GM12878 (cell line): ENCODE results near the gene PIAS1. TPM values are rescaled to one million over a fixed set of nuclear protein-coding genes. Genes with fewer than 3 reads are reported as not detected.

Experiments
- ATAC-seq: fragments of 200-7000 bp; cut with Tn5 transposase; 3 replicates; pipeline ENCODE4 v1.9.1; 2020; ENCODE audit warnings: mild to moderate bottlenecking, moderate library complexity
- BruUV-seq: library from RNA; stranded (reverse); fragments of 400-500 nt; replicated peaks from 2 replicates; lab custom pipeline; 2021; lab: Mats Ljungman, UMichigan
- CTCF ChIA-PET: fragments of 300-600 bp; sonication (Branson Sonifier 250); formaldehyde crosslinking; extraction: SDS; loops from one replicate; lab custom pipeline; 2021; ENCODE audit warnings: inconsistent platforms; lab: Yijun Ruan, JAX
- POLR2A ChIA-PET: fragments of 350-600 bp; formaldehyde crosslinking; extraction: SDS; loops from one replicate; lab custom pipeline; 2021; ENCODE audit warnings: inconsistent platforms; lab: Charles Lee
- RAD21 ChIA-PET: fragments of 300-600 bp; sonication (Branson Sonifier 250); formaldehyde crosslinking; loops from one replicate; lab custom pipeline; 2023; ENCODE audit warnings: antibody characterized with exemption; ENCODE audit not compliant: unreplicated experiment; lab: Charles Lee
- SMC1A ChIA-PET: fragments of 300-600 bp; sonication (Branson Sonifier 250); formaldehyde crosslinking; loops from one replicate; lab custom pipeline; 2023; ENCODE audit not compliant: unreplicated experiment, uncharacterized antibody; lab: Charles Lee
- DNase-seq: peaks from one replicate; pipeline ENCODE4 v3.0.0-alpha.2; 2011; ENCODE audit warnings: low read depth, low spot score
- FAIRE-seq: peaks from 3 replicates; lab custom pipeline; 2011; peaks lifted over from hg19 to GRCh38; lab: Jason Lieb, UNC
- H2AFZ ChIP-seq: 2 replicates; pipeline ENCODE4 v1.6.0; 2011; ENCODE audit warnings: low read depth, low read length, control low read depth; ENCODE audit not compliant: control insufficient read depth
- H3K27ac ChIP-seq: 2 replicates; pipeline ENCODE4 v1.5.1; 2011; ENCODE audit warnings: control low read depth; ENCODE audit not compliant: control insufficient read depth, insufficient read depth
- H3K27me3 ChIP-seq, 2 experiments: replicated peaks in 1 of 2; 2 replicates each; pipeline versions ENCODE4 v1.6.0 to v1.6.1; 2011; ENCODE audit warnings: low read length in 1 of 2; ENCODE audit not compliant: control insufficient read depth in 2 of 2, insufficient read depth in 2 of 2
- H3K36me3 ChIP-seq, 2 experiments: 2 replicates each; pipeline ENCODE4 v1.5.1; 2011; ENCODE audit warnings: low read length in 1 of 2; ENCODE audit not compliant: control insufficient read depth in 2 of 2, insufficient read depth in 2 of 2
- H3K4me1 ChIP-seq: 2 replicates; pipeline ENCODE4 v1.6.1; 2011; ENCODE audit warnings: mild to moderate bottlenecking, low read length, moderate library complexity, mixed read lengths; ENCODE audit not compliant: control insufficient read depth, insufficient read depth
- H3K4me2 ChIP-seq: 2 replicates; pipeline ENCODE4 v1.6.0; 2011; ENCODE audit warnings: control low read depth; ENCODE audit not compliant: control insufficient read depth, insufficient read depth
- H3K4me3 ChIP-seq: fragments of 200-600 bp; sonication (generic); 2 replicates; pipeline ENCODE4 v1.5.1; 2016
- H3K79me2 ChIP-seq: 2 replicates; pipeline ENCODE4 v1.6.0; 2011; ENCODE audit warnings: low read length; ENCODE audit not compliant: control insufficient read depth, insufficient read depth
- H3K9ac ChIP-seq: 2 replicates; pipeline ENCODE4 v1.8.0; 2011; ENCODE audit warnings: low read length, control low read depth, mixed read lengths; ENCODE audit not compliant: control insufficient read depth, insufficient read depth
- H3K9me3 ChIP-seq: replicated peaks from 3 replicates; pipeline ENCODE4 v1.5.1; 2011; ENCODE audit warnings: mild to moderate bottlenecking, low read length; ENCODE audit not compliant: control insufficient read depth, insufficient read depth
- H4K20me1 ChIP-seq: 2 replicates; pipeline ENCODE4 v1.6.0; 2011; ENCODE audit not compliant: control insufficient read depth, insufficient read depth
- BHLHE40 ChIP-seq, 2 experiments: fragments of 450-650 bp in 1 of 2; IDR thresholded peaks; 2 replicates each; pipeline ENCODE4 v1.6.1; 2011 to 2017; ENCODE audit warnings: low read depth in 2 of 2, borderline replicate concordance in 1 of 2, improper control_type of control experiment in 1 of 2, low read length in 1 of 2, mild to moderate bottlenecking in 1 of 2
- CHD4 ChIP-seq: fragments of 200-600 bp; sonication (generic); IDR thresholded peaks from 2 replicates; pipeline ENCODE4 v1.6.1; 2016; ENCODE audit warnings: mild to moderate bottlenecking
- NFYB ChIP-seq: IDR thresholded peaks from 2 replicates; pipeline ENCODE4 v1.6.1; 2011; ENCODE audit warnings: low read depth, mild to moderate bottlenecking, low read length, improper control_type of control experiment, moderate library complexity; ENCODE audit not compliant: insufficient read depth
- SREBF1 ChIP-seq: IDR thresholded peaks from 2 replicates; pipeline ENCODE4 v1.6.1; 2012; ENCODE audit warnings: mild to moderate bottlenecking, low read length
- TBL1XR1 ChIP-seq: IDR thresholded peaks from 2 replicates; pipeline ENCODE4 v1.6.1; 2012; ENCODE audit warnings: low read depth, low read length, improper control_type of control experiment
- ZNF622 ChIP-seq: fragments of 450-650 bp; IDR thresholded peaks from 2 replicates; pipeline ENCODE4 v1.6.1; 2017; ENCODE audit warnings: mild to moderate bottlenecking, inconsistent platforms
- WGBS: methylation state at CpG from one replicate; pipeline ENCODE4 v1.1.6; 2016; ENCODE audit warnings: low lambda C conversion rate; ENCODE audit not compliant: insufficient replicate concordance, insufficient coverage; ENCODE audit errors: missing lambda C conversion rate; 5-methylcytosine and 5-hydroxymethylcytosine counted together
- in situ Hi-C: fragments of 300-500 bp; cut with MboI; formaldehyde crosslinking; loops from 9 replicates; pipeline ENCODE4 v1.14.3; 2018; ENCODE audit warnings: mixed read lengths
- intact Hi-C: fragments of 100-400 bp; cut with micrococcal nuclease; formaldehyde crosslinking; loops from one replicate; pipeline ENCODE4 v1.14.2; 2022; ENCODE audit not compliant: unreplicated experiment
- polyA plus RNA-seq, 11 experiments: library from polyadenylated mRNA; depleted of rRNA in 4 of 11; unstranded in 6 of 11; stranded (reverse) in 5 of 11; fragments of >200 nt; fragmentation: Nextera tagmentation in 4 of 11; fragmentation: Illumina TruSeq in 1 of 11; extraction: Ambion mirVana in 4 of 11; extraction: Trizol in 1 of 11; gene quantifications; 1 replicate in 1 of 11; 2 replicates in 10 of 11; pipeline versions ENCODE4 v1.2.1 to v1.2.3, GENCODE V29; 2011 to 2016; ENCODE audit warnings: inconsistent platforms in 2 of 11, missing spikeins in 2 of 11, low read depth in 1 of 11
- total RNA-seq, 4 experiments: library from RNA; depleted of rRNA in 3 of 4; stranded (reverse); fragments of >200 nt in 3 of 4; fragmentation: Illumina TruSeq in 1 of 4; extraction: Trizol in 1 of 4; gene quantifications; 2 replicates each; pipeline versions ENCODE4 v1.2.1 to v1.2.3, GENCODE V29; 2013 to 2021

The PIAS1 gene
- total and polyA plus RNA-seq, 10 of the 15 experiments (the other 5 are each of a cell fraction or from before 2014, with no cell fraction given): 20.2 to 96.3 (median 37.0) TPM

DNA sequence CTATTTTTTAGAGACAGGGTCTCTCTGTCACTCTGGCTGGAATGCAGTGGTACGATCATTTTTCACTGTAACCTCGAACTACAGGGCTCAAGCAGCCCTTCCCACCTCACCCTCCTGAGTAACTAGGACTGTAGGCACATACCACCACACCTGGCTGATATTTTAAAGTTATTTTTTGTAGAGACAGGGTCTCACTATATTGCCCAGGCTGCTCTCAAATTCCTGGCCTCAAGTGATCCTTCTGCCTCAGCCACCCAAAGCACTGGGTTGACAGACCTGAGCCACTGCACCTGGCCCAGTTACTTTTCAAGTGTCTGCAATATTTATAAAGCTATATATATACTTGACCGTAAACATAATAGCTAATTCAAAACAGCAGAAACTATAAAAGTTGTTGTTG lies 75.0 kb downstream of the PIAS1 start:
- H3K9ac ChIP-seq: no peak overlapping the region
- H3K4me3 ChIP-seq: no peak overlapping the region
- H3K79me2 ChIP-seq: peaks cover 45% of the 10 kb centered on the region
- no peak for TF ChIP-seq SREBF1
- TF ChIP-seq, all 136 proteins: peak for 0
- WGBS: 77% methylated on average over 3 of the region's 3 CpGs
- ATAC-seq (no peak), FAIRE-seq (no peak), DNase-seq (no peak)
- H3K4me1 ChIP-seq: no peaks in the 10 kb centered on the region
- ChIA-PET POLR2A (no interaction called here), RAD21 (no interaction called here), CTCF (interaction anchor here (2.3 kb wide), 1 partner anchor 25 kb away, joined by 10 read pairs; no protein-coding TSS in a partner anchor), SMC1A (interaction anchor here (0.9 kb wide), 1 partner anchor 15 kb away, joined by 3 read pairs; no protein-coding TSS in a partner anchor)
- no peak overlapping the region for H2AFZ ChIP-seq
- H3K27me3 ChIP-seq: no peaks in the 10 kb centered on the region
- intact Hi-C loops (no loop called here), in situ Hi-C loops (no loop called here)
- no peak overlapping the region for H3K27ac ChIP-seq
- peaks cover 3% of the 10 kb centered on the region; the same call in 1 of the 3 replicates for H3K9me3 ChIP-seq
- BruUV-seq: no TSS peak
- no peak overlapping the region for H3K4me2 ChIP-seq
- H3K36me3 ChIP-seq: peaks cover 0 to 3% of the 10 kb centered on the region in 2 experiments; a peak in 2 of 4 replicates
- no peaks in the 10 kb centered on the region for H4K20me1 ChIP-seq

DNA sequence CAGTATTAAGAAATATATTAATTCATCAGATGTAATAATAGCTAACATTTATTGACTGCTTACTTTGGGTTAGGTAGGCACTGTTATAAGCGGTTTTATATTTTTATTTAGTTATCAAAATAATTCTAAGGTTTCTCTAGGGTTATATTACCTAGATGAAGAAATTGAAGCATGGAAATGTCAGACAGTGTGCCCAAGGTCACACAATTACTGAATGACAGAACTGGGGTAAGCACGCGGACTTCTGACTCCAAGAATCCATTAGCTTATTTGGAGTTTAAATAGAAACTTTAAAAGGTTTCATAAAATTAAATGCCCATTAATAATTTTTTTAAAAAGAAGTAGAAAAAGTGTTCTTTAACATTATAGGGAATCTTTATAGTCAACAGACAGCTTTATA lies 76.7 kb downstream of the PIAS1 start:
- Histone ChIP-seq H4K20me1 (no peaks in the 10 kb centered on the region), H3K4me2 (no peak overlapping the region), H3K4me1 (no peaks in the 10 kb centered on the region), H3K4me3 (no peak overlapping the region), H3K27me3 (no peaks in the 10 kb centered on the region), H3K9ac (no peak overlapping the region), H3K9me3 (no peaks in the 10 kb centered on the region; the same call in 2 of the 3 replicates), H3K79me2 (peaks cover 38% of the 10 kb centered on the region), H3K27ac (no peak overlapping the region), H3K36me3 (peaks cover 0 to 3% of the 10 kb centered on the region in 2 experiments; a peak in 2 of 4 replicates), H2AFZ (no peak overlapping the region)
- ChIA-PET RAD21 (interaction anchor here (0.7 to 1.5 kb wide), 3 partner anchors 24 to 346 kb away, joined by 3 to 4 read pairs (median 3); no protein-coding TSS in a partner anchor), CTCF (interaction anchor here (1.0 to 2.3 kb wide), 4 partner anchors 16 to 267 kb away, joined by 3 to 10 read pairs (median 3); no protein-coding TSS in a partner anchor), POLR2A (interaction anchor here (0.6 kb wide), 2 partner anchors 19 to 199 kb away, joined by 3 to 4 read pairs; no protein-coding TSS in a partner anchor), SMC1A (interaction anchor here (1.2 to 1.8 kb wide), 5 partner anchors 8 to 82 kb away, joined by 3 to 5 read pairs (median 3); no protein-coding TSS in a partner anchor)
- BruUV-seq: no TSS peak
- intact Hi-C loops (no loop called here), in situ Hi-C loops (no loop called here)
- WGBS: 98% methylated on average over 3 of the region's 3 CpGs
- TF ChIP-seq NFYB: no peak
- no peak for TF ChIP-seq BHLHE40 (IDR thresholded peaks at IDR 0.05; ENCODE audit: borderline replicate concordance in 1 of 2, low read depth in 2 of 2, low read length in 1 of 2)
- TF ChIP-seq CHD4: no peak
- TF ChIP-seq ZNF622: no peak
- no peak for TF ChIP-seq TBL1XR1
- no peak for FAIRE-seq
- no peak for DNase-seq
- ATAC-seq: no peak
